GM21447 (cell line): Measurements from ENCODE around the gene UIMC1.
"Not testable (repeated sequence)": the region's sequence is repeated elsewhere in the genome, so short reads cannot be mapped to it uniquely, and the experiment has no call there.

Experiments used
- ATAC-seq: cut with Tn5 transposase; IDR thresholded peaks from one replicate; pipeline ENCODE4 v1.9.1; 2021; ENCODE audit not compliant: unreplicated experiment

The UIMC1 gene

DNA sequence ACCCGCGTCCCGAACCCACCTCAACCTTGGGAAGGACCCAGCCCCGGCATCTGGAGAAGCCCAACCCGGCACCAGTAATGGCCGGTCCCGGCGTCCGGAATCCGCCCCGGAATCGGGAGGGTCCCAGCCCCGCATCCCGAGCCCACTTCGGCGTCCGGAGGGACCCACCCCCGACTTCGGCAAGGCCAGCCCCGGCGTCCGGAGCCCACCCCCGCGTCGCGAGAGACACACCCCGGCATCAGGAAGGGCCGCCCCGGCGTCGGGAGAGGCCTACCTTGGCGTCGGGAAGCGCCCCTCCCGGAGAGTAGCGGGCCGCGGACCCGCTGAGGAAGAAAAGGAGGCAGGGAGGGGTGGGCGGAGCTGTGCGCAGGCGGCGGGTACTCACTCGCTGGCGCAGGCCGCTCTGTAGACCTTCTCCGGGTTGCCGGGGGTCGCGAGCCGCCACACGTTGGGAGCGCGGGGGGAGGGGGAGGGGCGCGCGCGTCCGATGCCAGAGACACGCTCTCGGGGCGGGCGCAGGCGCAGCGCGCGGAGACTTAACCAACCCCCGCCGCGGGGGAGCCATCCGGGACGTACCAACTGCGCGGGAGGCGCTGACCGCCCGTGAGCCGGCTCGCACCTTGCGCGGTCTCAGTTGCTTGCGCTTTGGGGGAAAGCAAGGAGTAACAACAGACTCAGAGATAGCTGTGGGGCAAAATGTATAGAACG is at the start of gene UIMC1:
TSS of gene UIMC1 (minus strand) at position 515 of the 708 bp plus-strand sequence. CDS start 24,164 bp downstream, outside the sequence.
- peak; percentile 83 for ATAC-seq

GRCh38 chr5:177049285-177049684 is 42.7 kb upstream of the UIMC1 start:
- no peak for ATAC-seq

DNA sequence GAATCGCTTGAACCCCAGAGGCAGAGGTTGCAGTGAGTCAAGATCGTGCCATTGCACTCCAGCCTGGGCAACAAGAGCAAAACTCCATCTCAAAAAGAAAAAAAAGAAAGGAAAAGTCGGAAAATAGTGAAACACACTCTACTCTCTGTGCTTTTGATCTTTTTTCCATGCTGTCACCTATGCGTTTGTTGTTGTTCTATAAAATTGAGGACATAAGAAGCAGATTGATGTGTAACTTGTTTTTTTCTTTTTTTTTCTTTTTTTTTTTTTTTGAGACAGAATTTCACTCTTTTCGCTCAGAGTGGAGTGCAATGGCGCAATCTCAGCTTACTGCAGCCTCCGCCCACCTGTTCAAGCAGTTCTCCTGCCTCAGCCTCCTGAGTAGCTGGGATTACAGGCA is 42.0 kb upstream of the UIMC1 start:
- ATAC-seq: not testable (repeated sequence)

DNA sequence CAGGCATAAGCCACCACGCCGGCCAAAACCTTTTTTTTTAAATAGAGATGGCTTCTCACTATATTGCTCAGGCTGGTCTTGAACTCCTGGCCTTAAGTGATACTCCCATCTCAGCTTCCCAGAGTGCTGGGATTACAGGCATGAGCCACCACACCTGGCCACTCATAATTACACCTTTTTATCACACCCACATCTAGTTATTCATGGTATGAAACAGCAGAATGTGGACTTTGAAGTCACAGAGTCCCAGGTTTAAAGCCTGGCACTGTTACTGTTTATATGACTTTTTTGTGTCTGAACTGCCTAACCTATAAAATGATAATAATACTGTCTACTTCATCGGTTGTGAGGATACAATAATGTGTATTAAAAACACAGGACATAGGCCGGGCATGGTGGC is 39.1 kb upstream of the UIMC1 start:
- ATAC-seq: no peak

- no peak for ATAC-seq
These were observed 38.1 kb upstream of the UIMC1 start for GRCh38 chr5:177044641-177045040.

- no peak for ATAC-seq
These were observed 37.4 kb upstream of the UIMC1 start for GRCh38 chr5:177043958-177044357.

DNA sequence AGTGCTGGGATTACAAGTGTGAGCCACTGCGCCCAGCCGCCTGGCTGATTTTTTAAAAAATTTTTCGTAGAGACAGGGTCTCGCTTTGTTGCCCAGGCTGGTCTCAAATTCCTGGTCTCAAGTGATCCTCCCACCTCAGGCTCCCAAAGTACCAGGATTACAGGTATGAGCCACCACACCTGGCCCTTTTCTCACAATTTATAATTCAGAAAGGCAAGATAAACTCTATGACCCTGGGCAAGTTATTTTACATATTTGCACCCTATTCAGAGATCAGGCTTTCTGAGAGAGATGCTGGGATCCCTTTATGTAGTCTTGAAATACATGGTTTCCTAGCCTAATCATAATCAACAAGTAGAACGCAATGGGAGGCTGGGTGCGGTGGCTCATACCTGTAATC is 36.5 kb upstream of the UIMC1 start:
- no peak for ATAC-seq

DNA sequence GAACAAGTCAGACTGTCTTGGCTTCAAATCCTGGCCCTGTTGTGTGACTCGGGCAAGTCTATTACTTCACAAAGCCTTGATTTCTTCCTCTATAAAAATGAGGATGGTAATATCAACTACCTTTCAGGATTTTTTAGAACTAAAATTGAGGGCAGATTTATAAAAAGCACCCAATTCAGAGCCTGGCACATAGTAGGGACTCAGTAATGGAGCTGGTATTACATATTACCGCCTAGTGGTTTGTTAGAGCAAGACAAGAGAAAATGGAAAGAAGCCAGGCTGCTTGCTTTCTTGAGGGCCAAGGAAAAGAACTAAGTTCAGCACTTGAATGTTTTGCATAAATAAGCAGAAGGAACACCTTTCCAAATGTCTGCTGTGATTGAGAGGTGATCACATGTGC is 35.4 kb upstream of the UIMC1 start:
- ATAC-seq: no peak

- no peak for ATAC-seq
These were observed 34.3 kb upstream of the UIMC1 start for GRCh38 chr5:177040814-177041420.

DNA sequence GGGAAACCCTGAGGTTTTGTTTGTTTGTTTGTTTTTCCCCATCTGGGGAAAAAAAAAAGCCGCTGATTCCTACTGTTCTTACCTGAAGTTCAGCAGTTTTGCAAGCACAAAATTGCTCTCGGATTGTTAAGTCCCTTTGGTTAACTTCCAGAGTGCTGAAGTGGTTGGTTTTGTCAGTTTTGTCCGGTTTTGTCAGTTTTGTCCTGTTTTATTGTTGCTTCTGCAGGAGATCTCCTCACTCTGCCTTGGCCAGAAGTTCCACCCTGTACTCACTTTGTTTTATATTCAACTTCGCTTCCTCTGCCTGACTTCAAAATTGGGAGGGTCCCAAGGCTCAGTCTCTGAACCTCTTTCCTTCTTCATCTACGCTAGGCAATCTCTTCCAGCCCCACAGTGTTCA is 30.3 kb upstream of the UIMC1 start:
- ATAC-seq: no peak

- no peak for ATAC-seq
These were observed 29.9 kb upstream of the UIMC1 start for GRCh38 chr5:177036443-177036842.

GRCh38 chr5:177035976-177036375 is 29.4 kb upstream of the UIMC1 start:
- ATAC-seq: no peak

DNA sequence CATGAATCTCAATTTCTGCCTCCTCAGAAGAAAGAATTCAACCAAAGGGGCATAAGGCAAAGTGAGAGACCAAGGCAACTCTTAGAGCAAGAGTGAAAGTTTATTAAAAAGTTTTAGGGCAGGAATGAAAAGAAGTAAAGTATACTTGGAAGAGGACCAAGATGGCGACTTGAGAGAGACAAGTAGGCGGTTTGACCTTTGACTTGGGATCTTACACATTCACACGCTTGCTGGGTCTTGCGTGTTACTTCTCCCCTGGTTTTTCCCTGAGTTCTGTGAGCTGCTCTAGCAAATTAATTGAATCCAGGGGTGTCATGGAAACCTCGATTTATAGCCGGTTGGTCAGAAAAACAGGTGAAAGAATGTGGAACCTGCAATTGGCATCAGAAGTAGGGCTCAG is 22.9 kb upstream of the UIMC1 start:
- no peak for ATAC-seq

GRCh38 chr5:177027665-177028064 is 21.1 kb upstream of the UIMC1 start:
- ATAC-seq: no peak

GRCh38 chr5:177025101-177025601 is 18.6 kb upstream of the UIMC1 start:
- ATAC-seq: no peak

DNA sequence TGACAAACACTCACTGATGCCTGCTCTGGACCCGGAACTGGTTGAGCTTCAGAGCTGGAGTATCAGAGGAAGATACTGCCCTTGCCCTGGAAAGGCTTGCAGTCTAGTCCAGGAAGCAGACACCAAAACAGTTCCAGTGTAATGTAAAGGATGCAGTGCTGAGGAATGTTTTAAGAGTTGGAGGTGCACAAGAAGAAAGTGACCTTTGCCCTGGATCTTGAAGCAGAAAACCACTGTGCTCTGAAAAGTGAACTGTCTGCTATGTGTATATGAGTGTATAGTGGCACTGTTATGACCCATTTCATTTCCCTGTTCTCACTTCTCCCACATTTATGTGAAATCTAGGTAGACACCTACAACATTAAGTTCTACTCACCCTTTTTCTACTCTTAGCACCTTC is 18.0 kb upstream of the UIMC1 start:
- ATAC-seq: no peak

DNA sequence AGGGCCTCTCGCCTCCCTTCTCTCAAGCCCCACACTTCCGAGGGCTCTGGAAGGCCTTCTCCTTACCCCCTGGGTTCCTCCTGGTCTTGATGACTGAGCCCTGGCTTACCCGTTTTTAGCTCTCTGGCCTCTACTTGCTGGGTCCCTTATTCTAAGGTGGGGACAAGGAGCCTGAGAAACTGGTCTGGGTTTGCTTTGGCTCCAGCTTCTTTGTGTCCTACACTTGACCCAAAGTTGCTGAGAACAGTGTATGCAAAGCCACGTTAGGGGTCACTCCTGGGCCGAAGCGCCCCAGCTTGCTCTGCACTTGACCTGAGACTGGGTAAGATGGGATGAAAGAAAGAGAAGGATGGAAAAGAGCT is 16.7 kb upstream of the UIMC1 start:
- ATAC-seq: peak; percentile 9

- ATAC-seq: peak; percentile 88
These were observed 16.1 kb upstream of the UIMC1 start, which contains the start of gene ZNF346 for GRCh38 chr5:177022386-177023302. Gene ZNF346, plus strand, starts transcription at chr5:177022696. Its CDS starts 43 bp downstream, at chr5:177022739.

- ATAC-seq: no peak
These were observed 13.5 kb upstream of the UIMC1 start for GRCh38 chr5:177020033-177020432.

- ATAC-seq: no peak
These were observed 11.8 kb upstream of the UIMC1 start for GRCh38 chr5:177018341-177018740.

DNA sequence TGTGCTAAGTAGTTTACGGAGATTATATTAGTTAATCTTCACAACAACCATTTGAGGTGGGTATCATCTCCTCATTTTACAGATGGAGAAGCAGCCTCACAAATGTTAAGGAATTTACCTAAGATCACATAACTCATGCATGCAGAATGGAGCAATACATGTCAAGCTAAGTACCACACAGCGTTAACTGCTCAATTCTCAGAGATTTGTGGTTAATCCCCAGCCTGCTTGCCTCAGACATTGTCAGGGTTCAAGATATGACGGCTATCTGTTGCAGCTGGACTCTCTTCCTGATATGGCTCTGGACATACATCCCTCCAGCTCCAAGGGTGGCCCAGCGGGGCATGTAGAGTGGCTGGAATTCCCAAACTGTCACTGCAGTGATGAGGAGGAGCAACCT is 8.6 kb upstream of the UIMC1 start:
- ATAC-seq: no peak

- no peak for ATAC-seq
These were observed 3.6 kb upstream of the UIMC1 start for GRCh38 chr5:177010153-177010552.
